Measurements from ENCODE around the gene SRSF4.

DNA sequence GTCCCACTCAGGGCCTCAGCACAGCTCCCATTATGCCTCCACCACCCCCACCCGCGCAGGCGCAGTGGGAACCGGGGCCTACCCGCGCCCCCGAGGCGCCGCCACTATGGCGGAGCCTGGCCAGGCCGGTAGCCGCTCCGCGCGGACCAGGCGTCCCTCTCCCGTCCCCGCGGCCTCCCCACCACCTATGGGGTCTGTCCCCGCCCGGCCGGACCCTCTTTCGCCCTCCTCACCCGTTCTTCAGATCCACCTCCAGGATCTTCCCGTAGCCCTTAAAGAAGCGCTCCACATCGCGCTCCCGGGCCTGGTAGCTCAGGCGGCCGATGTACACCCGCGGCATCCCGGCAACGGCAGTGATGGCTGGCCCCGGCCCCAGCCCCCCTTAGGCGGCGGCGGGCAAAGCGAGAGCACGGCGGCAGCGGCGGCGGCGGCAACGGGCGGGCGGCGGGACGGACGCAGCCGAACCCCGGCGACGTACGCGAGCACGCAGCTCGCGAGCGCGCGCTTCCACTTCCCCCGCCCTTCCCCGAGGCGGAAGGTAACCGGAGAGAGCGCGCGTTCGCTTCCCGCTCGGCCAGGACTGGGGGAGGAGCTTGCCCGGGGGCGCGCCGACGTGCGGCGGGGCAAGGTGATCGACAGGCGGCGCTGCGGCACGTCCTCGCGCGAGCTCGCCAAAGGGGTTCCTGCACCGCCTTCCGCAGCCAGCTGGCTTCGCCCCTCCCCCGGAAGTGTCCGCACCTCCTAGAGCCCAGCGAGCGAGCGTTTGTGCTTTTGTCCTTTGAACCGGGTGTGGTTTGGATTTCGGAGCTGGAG is at the start of gene SRSF4:
- TF ChIP-seq, protein P1, sequence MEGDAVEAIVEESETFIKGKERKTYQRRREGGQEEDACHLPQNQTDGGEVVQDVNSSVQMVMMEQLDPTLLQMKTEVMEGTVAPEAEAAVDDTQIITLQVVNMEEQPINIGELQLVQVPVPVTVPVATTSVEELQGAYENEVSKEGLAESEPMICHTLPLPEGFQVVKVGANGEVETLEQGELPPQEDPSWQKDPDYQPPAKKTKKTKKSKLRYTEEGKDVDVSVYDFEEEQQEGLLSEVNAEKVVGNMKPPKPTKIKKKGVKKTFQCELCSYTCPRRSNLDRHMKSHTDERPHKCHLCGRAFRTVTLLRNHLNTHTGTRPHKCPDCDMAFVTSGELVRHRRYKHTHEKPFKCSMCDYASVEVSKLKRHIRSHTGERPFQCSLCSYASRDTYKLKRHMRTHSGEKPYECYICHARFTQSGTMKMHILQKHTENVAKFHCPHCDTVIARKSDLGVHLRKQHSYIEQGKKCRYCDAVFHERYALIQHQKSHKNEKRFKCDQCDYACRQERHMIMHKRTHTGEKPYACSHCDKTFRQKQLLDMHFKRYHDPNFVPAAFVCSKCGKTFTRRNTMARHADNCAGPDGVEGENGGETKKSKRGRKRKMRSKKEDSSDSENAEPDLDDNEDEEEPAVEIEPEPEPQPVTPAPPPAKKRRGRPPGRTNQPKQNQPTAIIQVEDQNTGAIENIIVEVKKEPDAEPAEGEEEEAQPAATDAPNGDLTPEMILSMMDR (IDR thresholded peaks at IDR 0.05), result peak; percentile 57 to 96 (median 84)
- TF ChIP-seq POLR2A (IDR thresholded peaks at IDR 0.05), result peak in 1 of 2 donors; percentile 87
